GM19238 (cell line): ENCODE results near the gene RBP7.
"Not testable (repeated sequence)": the region's sequence is repeated elsewhere in the genome, so short reads cannot be mapped to it uniquely, and the experiment has no call there.

ENCODE experiments used
- DNase-seq: peaks from one replicate; pipeline ENCODE4 v3.0.0; 2011; ENCODE audit warnings: low spot score; ENCODE audit not compliant: insufficient read length

Gene RBP7

GRCh38 chr1:9996624-9997582 is at the start of gene RBP7:
TSS of gene RBP7 (plus strand) at chr1:9997228. CDS start at chr1:9997259, 31 bp downstream.
- peak; percentile 12 for DNase-seq

GRCh38 chr1:9957726-9958125 is 39.3 kb upstream of the RBP7 start:
- no peak for DNase-seq

GRCh38 chr1:9960011-9960410 is 37.0 kb upstream of the RBP7 start:
- DNase-seq = no peak

GRCh38 chr1:9960706-9961562 is 36.1 kb upstream of the RBP7 start:
- DNase-seq = peak; percentile 58

GRCh38 chr1:9984253-9984652 is 12.8 kb upstream of the RBP7 start:
- DNase-seq = no peak

- DNase-seq = no peak
These were observed 12.0 kb upstream of the RBP7 start for GRCh38 chr1:9985001-9985400.

- no peak for DNase-seq
These were observed 7.3 kb upstream of the RBP7 start for GRCh38 chr1:9989773-9990172.

GRCh38 chr1:9990944-9991343 is 6.1 kb upstream of the RBP7 start:
- DNase-seq = no peak

GRCh38 chr1:9992910-9993309 is 4.1 kb upstream of the RBP7 start:
- no peak for DNase-seq

- no peak for DNase-seq
These were observed 3.4 kb upstream of the RBP7 start for GRCh38 chr1:9993561-9994075.

- DNase-seq = no peak
These were observed 4.1 kb downstream of the RBP7 start for GRCh38 chr1:10001016-10001665.

GRCh38 chr1:10005248-10005647 is 8.2 kb downstream of the RBP7 start:
- DNase-seq = not testable (repeated sequence)

GRCh38 chr1:10007169-10007568 is 10.1 kb downstream of the RBP7 start:
- DNase-seq = no peak

GRCh38 chr1:10014016-10014415 is 17.0 kb downstream of the RBP7 start:
- DNase-seq = no peak

- no peak for DNase-seq
These were observed 22.5 kb downstream of the RBP7 start for GRCh38 chr1:10019561-10019960.

- DNase-seq = no peak
These were observed 23.1 kb downstream of the RBP7 start for GRCh38 chr1:10020086-10020485.

- not testable (repeated sequence) for DNase-seq
These were observed 23.6 kb downstream of the RBP7 start for GRCh38 chr1:10020678-10021077.

GRCh38 chr1:10021992-10022391 is 25.0 kb downstream of the RBP7 start:
- DNase-seq = not testable (repeated sequence)

- no peak for DNase-seq
These were observed 25.6 kb downstream of the RBP7 start for GRCh38 chr1:10022656-10023055.

- DNase-seq = no peak
These were observed 28.3 kb downstream of the RBP7 start for GRCh38 chr1:10025354-10025753.

GRCh38 chr1:10027027-10027426 is 30.0 kb downstream of the RBP7 start:
- DNase-seq = no peak
